Mesothelial cell of epicardium (in vitro differentiated cells): ENCODE measurements around the gene FLRT2. TPM values are rescaled to one million over a fixed set of nuclear protein-coding genes. Genes with fewer than 3 reads are reported as not detected.
A peak's percentile ranks its signal among the peaks of the same experiment; 100 is the strongest.

ENCODE experiments used
- DNase-seq, 2 experiments: peaks; one replicate each; pipeline ENCODE4 v3.0.0; 2021; ENCODE audit warnings: low spot score in 2 of 2; ENCODE audit not compliant: unreplicated experiment in 2 of 2
- H3K27ac Mint-ChIP-seq: 2 replicates; pipeline ENCODE4 v1.8.0; 2021; ENCODE audit warnings: mixed read lengths
- H3K27me3 Mint-ChIP-seq: 2 replicates; pipeline ENCODE4 v1.8.0; 2021; ENCODE audit warnings: low read depth, mixed read lengths
- H3K36me3 Mint-ChIP-seq: 2 replicates; pipeline ENCODE4 v1.8.0; 2021; ENCODE audit warnings: mixed read lengths
- H3K4me1 Mint-ChIP-seq: 2 replicates; pipeline ENCODE4 v1.8.0; 2021; ENCODE audit warnings: mixed read lengths
- H3K4me3 Mint-ChIP-seq: 2 replicates; pipeline ENCODE4 v1.8.0; 2021; ENCODE audit warnings: mild to moderate bottlenecking, moderate library complexity, mixed read lengths
- H3K9me3 Mint-ChIP-seq: 2 replicates; pipeline ENCODE4 v1.8.0; 2021; ENCODE audit warnings: mixed read lengths
- total RNA-seq: library from RNA; stranded (reverse); gene quantifications from 3 replicates; pipeline ENCODE4 v1.2.1, GENCODE V29; 2021
- TF ChIP-seq, protein P1 (sequence below): fragments of 200-600 bp; sonication (generic); IDR thresholded peaks from one replicate; pipeline ENCODE4 v1.5.0; 2021; ENCODE audit warnings: antibody characterized with exemption; ENCODE audit not compliant: unreplicated experiment

FLRT2 gene
- total RNA-seq, 1 donor from 2014 or later = 150 TPM

DNA sequence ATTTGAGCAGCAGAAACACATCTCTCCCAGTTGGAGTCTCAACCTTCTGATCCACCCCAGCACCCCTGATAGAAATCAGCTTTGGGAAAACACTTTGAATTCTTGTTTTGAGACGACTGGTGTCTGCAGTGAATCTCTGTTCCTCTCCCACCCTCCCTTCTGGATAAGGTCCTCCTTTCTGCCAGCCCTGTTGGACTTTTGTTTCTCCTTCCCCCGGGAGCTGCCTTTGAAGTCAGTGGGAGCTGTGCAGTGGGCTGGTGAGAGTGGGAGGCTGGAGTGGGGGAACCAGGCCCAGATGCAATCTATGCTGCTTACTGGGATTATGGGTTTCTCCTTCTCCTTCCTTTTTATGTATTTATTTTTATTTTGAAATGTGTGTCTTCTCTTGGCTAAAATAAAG, 49.0 kb downstream of the FLRT2 start:
- H3K27ac Mint-ChIP-seq = peak overlapping the region; percentile 83
- TF ChIP-seq, protein P1, sequence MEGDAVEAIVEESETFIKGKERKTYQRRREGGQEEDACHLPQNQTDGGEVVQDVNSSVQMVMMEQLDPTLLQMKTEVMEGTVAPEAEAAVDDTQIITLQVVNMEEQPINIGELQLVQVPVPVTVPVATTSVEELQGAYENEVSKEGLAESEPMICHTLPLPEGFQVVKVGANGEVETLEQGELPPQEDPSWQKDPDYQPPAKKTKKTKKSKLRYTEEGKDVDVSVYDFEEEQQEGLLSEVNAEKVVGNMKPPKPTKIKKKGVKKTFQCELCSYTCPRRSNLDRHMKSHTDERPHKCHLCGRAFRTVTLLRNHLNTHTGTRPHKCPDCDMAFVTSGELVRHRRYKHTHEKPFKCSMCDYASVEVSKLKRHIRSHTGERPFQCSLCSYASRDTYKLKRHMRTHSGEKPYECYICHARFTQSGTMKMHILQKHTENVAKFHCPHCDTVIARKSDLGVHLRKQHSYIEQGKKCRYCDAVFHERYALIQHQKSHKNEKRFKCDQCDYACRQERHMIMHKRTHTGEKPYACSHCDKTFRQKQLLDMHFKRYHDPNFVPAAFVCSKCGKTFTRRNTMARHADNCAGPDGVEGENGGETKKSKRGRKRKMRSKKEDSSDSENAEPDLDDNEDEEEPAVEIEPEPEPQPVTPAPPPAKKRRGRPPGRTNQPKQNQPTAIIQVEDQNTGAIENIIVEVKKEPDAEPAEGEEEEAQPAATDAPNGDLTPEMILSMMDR = no peak
- no peaks in the 10 kb centered on the region for H3K9me3 Mint-ChIP-seq
- no peaks in the 10 kb centered on the region for H3K27me3 Mint-ChIP-seq
- no peak overlapping the region for H3K4me3 Mint-ChIP-seq
- peaks cover 2% of the 10 kb centered on the region for H3K36me3 Mint-ChIP-seq
- peaks cover 61% of the 10 kb centered on the region for H3K4me1 Mint-ChIP-seq
- DNase-seq = no peak

DNA sequence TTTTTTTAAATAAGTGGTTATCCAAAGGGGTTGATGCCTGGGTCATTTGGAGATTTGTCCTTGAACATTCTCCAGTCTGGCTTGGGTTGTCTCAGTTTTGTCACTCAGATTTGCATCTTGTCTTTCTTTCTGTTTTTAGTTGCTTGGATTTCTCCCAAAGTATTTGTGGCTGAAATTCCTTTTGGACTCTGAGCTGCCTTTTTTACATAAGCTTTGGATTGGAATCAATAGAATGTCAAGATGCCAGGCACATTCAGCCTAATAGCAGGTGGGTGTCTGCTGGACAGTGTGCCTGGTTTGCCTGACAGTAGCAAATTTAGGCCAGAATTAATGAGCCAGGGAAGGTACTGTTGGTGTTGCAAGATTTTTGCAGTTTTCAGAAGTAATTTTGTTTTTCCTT, 50.0 kb downstream of the FLRT2 start:
- no peak for DNase-seq
- peaks cover 2% of the 10 kb centered on the region for H3K36me3 Mint-ChIP-seq
- H3K4me1 Mint-ChIP-seq = peaks cover 56% of the 10 kb centered on the region
- H3K27me3 Mint-ChIP-seq = no peaks in the 10 kb centered on the region
- TF ChIP-seq, protein P1 = no peak
- no peaks in the 10 kb centered on the region for H3K9me3 Mint-ChIP-seq
- peak overlapping the region; percentile 48 for H3K27ac Mint-ChIP-seq
- H3K4me3 Mint-ChIP-seq = no peak overlapping the region

DNA sequence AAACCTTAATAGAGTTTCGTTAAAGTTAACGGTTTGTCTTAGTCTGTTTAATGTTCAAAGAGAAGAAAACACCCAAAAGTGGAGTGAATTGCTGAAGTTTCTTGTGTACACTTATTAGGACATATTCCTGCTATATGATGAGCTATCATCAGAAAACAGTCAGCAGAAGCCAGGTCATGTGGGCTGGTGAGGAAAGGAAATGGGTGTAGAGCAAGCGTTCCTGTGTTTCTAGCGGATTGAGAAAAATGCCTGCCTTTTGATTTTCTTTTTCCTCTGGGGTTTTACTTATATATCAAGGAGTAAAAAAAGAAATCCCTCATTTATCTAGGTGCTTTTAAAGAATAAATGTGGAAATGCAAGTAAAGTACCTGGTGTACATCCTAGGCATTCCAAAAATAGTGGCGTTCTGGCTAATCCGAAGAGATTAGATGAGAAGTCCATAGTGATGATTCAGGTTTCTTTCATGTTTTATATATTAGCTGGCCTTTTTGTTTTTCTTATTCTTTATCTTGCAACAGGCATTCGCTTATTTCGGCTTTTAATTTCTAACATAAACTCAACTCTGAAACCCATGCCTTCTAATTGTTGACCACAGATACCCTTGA, 50.7 kb downstream of the FLRT2 start:
- peaks cover 49% of the 10 kb centered on the region for H3K4me1 Mint-ChIP-seq
- H3K4me3 Mint-ChIP-seq = no peak overlapping the region
- TF ChIP-seq, protein P1 = no peak
- H3K27ac Mint-ChIP-seq = peak overlapping the region; percentile 73
- H3K9me3 Mint-ChIP-seq = no peaks in the 10 kb centered on the region
- H3K36me3 Mint-ChIP-seq = peaks cover 4% of the 10 kb centered on the region
- no peak for DNase-seq
- no peaks in the 10 kb centered on the region for H3K27me3 Mint-ChIP-seq

DNA sequence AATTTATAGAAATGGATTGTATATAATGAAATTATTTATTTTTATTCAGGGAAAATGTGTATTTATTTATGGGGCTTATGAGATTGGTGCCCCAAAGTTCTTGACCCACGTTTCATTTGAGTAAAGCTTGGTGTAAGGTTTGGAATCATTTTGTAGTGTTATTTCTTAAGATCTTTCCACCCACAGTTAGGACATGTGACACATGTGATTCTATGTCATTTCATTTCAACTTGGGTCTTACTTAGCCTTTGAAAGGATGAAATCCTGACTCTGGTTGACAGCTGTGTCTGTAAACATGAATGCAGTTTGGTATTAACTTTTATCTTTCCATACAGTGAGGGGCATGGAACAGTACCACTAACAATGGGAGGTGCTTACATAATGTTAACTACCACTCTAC, 51.7 kb downstream of the FLRT2 start:
- no peaks in the 10 kb centered on the region for H3K27me3 Mint-ChIP-seq
- H3K36me3 Mint-ChIP-seq = peaks cover 4% of the 10 kb centered on the region
- no peaks in the 10 kb centered on the region for H3K9me3 Mint-ChIP-seq
- no peak overlapping the region for H3K4me3 Mint-ChIP-seq
- no peak overlapping the region for H3K27ac Mint-ChIP-seq
- H3K4me1 Mint-ChIP-seq = peaks cover 43% of the 10 kb centered on the region
- TF ChIP-seq, protein P1 = no peak
- DNase-seq = no peak

DNA sequence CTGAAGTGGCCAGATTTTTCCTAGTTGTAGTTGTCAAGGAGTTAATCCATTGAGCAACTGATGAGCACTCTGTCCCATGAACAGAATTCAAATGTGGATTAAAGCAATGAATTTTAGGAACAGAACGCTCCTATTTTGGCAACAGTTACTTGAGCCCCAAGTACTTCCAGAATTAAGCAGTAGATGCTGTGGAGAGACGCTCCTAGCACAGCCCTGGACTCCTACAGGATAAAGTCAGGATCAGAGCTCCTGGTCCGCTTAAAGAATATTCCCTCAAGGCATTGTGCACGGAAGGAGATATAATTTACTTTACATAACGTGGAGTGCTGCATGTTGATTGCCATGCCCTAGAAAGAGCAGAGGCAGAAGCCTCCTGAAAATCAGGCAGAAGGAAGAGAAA, 53.4 kb downstream of the FLRT2 start:
- TF ChIP-seq, protein P1 = no peak
- Mint-ChIP-seq H3K9me3 (peaks cover 6% of the 10 kb centered on the region), H3K27me3 (no peaks in the 10 kb centered on the region), H3K4me1 (peaks cover 40% of the 10 kb centered on the region), H3K36me3 (peaks cover 14% of the 10 kb centered on the region), H3K27ac (peak overlapping the region; percentile 17), H3K4me3 (no peak overlapping the region)
- DNase-seq = no peak

DNA sequence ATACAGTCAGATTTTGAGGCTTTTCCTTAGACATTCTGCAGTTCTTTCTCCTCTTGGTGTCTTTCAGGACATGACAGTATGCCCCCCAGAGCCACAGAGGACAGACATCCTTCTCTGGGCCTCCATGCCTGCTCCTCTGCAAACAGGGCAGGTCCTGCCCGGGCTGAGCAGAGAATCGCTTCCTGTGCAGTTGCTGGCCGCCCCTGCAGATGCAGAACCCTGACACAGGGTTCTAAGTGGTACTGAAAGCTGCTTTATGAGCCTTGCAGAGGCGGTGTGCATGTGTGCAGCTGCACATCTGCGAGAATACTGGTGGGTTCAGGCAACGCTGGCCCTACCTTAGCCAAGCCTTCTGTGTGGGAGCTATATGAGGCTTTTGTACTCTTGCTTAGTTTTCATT, 54.5 kb downstream of the FLRT2 start:
- Mint-ChIP-seq H3K4me3 (no peak overlapping the region), H3K4me1 (peaks cover 32% of the 10 kb centered on the region), H3K27ac (no peak overlapping the region), H3K27me3 (no peaks in the 10 kb centered on the region), H3K36me3 (peaks cover 25% of the 10 kb centered on the region), H3K9me3 (peaks cover 17% of the 10 kb centered on the region)
- DNase-seq = no peak
- TF ChIP-seq, protein P1 = no peak
